Suppressor macrophage treated with lipopolysaccharide for 4 hours (primary cell): ENCODE data around the gene NAA80.
"Not testable (repeated sequence)": the region's sequence is repeated elsewhere in the genome, so short reads cannot be mapped to it uniquely, and the experiment has no call there.

Experiments used
- DNase-seq: peaks from one replicate; pipeline ENCODE4 v3.0.0-alpha.2; 2020

NAA80 gene

DNA sequence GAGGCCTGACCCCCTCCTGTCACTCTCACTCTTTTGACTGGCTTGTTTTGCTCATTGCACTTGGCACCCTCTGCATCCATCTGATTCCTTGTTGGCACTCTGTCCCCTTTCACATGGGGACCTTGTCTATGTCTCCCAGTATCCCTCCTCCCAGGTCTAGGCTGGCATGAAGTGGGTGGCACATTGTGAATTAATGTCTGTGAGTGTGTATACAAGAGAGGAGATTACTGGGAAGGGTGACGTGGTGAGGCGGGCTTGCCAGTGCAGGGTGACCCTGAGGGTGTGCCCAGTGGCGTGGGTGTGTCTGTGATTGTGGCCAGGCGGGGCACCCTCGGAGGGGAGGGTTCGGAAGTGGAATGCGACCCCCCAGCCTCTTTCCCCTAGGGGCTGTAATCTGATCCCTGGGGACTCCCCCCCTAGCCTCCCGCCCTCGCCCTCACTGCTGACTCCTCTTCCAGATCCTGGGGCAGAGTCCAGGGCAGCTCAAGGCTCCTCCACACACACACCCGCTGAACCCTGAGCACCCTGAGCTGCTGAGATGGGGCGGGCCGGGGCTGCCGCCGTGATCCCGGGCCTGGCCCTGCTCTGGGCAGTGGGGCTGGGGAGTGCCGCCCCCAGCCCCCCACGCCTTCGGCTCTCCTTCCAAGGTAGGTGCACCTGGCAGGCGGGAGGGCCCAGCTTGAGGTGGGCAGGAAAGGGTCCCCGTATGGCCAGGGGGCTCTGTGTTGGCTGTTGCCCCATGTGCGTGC lies 30.3 kb downstream of the NAA80 start, which contains the start of gene SEMA3B:
SEMA3B (plus strand) TSS at position 445 of the 749 bp plus-strand sequence; CDS start at position 539, 94 bp downstream.
- DNase-seq = no peak

DNA sequence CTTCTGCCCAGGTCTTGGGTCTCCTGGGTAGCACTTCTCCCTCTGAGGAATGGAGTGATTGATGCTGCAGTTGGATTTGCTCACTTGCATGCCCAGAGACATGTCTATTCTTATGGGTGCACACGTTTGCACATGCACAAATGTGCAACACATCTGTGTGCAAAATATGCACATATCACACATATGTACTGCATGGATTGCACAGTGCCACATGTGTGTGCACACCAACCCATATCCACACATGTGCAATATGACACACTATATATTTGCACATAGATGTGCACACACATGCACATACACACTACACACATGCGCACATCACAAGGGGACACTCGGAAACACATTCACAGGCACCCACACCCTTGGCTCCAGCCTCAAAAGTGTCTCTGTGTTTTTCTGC lies 30.9 kb downstream of the NAA80 start:
- DNase-seq = no peak

DNA sequence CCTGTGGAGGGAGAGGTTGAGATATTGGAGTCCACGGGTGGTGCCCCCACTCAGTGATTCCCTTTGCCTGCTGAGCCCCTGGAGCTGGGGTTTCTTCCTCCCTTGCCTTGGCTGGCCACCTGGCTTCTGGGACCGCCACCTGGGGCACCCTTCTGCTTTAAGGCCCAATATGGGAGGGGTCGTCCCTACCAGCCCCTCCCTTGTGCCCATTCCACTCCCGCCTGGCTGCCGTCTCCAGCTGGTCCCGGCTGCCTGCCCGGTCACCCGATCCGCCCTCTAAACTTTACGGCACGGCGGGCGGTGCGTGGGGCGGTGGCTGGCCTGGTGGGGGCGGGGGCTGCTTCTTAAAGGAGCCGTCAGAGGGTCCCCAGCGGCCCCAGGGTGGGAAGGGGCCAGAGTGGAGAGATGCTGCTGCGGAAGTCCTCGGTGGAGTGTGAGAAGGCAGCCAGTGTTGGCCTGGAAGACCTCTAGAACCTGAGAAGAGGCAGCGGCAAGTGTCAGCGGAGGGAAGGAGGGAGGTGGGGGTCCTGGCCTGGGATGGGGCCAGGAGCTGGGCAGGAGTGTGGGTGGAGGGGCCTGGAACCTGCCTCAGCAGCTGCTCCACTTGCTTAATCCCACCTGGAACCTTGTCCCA lies 31.8 kb downstream of the NAA80 start:
- no peak for DNase-seq

DNA sequence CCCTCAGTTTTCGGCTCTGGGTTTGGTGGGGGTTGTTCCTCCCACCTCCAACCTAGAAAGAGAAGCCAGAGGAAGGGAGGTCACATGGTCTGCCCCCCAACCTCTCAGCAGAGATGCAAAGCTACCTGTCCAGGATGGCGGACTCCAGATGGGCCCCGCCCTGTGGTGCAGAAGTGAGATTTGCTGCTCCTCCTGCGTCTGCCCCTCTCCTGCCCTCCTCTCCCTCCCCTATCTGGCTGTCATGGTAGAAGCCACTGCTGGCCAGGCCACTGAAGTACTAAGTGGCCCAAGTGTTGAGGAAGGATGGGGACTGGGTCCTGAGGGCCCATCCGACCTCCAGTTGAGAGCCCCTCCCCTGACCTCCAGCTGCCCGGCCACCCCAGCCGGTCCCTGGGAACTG lies 32.4 kb downstream of the NAA80 start:
- no peak for DNase-seq

DNA sequence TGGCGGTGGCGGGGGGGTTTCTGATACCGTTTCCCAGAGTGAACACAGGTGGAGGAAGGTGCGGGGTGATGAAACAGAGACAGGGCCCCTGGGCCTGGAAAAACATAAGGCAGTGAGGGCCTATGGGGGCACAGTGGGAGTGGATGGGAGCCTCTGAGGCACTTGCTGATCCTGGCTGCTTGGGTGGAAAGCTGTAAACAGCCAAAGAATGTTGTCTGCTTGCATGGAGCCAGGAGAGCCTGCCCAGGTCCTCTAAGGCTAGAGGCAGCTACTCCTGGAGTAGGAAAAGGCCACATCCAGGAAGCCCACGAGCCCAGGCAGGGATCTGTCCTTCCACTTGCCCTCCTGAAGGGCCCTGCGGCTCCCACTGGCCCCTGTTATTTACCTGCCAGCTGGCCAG lies 33.2 kb downstream of the NAA80 start:
- no peak for DNase-seq

DNA sequence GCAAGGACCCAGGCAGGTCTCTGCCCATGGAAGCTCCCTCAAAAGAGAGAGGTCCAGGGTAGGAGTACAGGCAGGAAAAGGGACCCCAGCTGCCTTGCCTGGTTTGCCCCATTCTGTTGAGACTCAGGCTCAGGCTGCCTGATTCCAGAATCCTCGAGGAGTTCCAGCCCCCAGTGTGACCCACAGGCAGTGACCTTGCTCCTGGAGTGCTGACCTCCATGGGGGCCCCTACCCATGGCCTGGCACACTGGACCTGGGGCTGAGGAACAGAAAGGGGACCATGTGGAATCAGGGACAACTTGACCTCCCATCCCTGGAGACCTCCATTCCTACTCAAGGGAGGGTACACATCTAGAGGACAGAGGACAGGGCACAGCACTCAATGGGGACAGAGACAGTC lies 33.6 kb downstream of the NAA80 start:
- no peak for DNase-seq

DNA sequence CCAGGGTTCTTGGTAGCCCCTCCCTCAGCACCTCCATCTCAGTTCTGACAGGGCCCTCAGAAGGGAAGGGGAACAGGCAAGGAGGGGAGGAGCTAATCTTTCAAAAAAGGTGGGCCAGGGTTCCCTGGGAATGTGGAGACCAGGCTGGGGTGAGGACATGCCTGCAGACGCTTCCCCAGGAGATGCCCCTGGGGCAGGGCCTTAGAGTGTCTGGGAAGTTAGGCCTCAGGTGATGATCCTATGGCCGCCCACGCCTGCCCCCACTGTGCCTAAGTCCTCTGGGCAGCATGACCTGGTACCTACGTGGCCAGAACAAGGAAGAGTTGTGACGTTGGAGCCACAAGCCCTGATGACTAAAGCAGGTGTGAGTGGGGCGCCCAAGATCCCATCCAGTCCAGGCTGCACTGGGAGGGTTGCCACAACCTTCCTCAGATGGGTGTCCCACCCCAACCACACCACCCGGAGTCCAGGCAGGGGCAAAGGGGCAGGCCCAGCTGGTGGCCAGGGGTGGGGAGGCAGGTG lies 34.2 kb downstream of the NAA80 start:
- no peak for DNase-seq

DNA sequence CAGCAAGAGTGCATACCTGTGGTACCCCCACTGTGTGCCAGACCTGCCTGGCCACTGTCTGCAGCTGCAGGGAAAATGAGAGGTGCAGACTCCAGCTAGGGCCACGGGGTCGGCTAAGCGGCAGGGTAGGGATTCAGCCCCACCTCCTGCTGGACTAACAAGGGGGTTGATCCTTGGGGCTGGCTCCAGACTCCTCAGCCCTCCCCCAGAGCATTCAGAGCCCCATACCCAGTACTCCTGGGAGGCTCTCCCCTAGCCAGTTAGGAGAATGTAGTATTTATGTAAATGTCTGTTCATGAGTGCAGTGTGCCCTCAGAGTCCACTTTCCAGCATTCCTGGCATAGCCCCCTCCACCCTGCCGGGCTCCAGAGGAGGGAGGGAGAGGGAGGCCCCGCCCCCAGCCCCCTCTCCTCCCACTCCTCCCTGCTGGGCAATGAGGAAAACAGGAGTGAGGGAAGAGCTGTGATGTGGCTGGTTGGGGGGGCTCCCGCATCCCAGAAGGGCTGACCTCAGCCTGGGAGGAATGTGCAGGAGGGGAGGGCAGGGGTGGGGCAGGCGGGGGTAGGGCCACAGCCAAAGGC lies 34.7 kb downstream of the NAA80 start:
- no peak for DNase-seq

DNA sequence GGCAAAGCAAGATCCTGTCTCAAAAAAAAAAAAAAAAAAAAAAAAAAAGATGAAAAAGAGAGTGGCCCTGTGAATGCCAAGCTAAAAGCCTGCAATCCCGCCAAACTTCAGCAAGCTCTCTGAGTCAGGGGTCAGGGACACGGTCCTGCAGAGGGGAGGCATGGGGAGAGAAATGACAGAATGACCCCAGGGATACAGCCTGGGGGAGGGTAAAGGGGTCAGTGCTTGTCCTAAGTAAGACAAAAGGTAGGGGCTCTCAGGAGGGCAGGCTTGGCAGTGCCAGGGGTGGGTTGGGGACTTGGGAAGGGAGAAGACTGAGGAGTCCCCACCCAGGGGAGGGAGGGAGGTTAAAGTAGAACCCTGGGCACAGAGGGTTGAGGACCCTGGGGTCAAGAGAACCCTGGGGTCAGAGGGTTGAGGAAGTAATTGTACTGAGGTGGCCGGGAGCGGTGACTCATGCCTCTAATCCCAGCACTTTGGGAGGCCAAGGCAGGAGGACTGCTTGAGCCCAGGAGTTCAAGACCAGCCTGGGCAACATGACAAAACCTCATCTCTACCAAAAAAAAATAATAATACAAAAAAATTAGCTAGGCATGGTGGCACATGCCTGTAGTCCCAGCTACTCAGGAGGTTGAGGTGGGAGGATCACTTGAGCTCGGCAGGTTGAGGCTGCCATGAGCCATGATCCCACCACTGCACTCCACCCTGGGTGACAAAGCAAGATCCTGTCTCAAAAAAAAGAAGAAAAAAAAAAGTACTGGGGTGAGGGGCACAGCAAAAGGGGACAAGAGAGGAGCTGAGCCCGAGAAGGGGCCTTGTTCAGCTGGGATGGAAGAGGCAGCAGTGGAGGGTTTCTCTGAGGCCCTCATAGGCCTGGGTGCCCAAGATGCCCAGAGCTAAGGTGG lies 35.5 kb downstream of the NAA80 start:
- DNase-seq = no peak

DNA sequence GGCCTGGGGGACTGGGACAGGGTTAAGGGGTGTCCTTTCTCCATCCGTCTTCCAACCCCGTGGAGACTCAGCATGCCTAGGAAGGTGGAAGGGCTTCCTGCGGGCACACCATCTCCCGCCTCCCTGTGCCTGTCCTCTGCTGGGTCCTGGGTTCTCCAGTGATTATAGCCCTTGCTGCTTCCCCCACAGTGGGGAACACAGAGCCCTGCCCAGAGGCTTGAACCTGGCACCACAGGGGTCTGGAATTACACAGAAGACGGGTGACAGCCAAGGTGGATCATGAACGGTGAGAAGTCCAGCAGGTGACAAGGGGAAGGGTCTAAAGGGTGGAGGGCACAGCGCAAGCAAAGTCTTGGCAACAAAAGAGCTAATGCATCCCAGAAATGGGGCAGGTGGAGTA lies 36.4 kb downstream of the NAA80 start:
- DNase-seq = no peak

DNA sequence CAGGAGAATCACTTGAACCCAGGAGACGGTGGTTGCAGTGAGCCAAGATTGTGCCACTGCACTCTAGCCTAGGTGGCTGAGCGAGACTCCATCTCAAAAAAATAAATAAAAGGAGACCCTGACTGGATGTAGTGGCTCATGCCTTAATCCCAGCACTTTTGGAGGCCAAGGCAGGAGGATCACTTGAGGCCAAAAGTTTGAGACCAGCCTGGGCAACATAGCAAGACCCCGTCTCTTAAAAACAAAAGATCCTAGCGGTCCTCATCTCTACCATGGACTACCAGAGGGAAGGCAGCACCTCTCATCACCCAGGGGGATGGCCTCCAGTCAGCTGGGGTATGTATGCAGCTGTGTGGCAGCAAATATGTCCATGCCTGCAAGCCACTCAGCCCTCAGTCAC lies 37.0 kb downstream of the NAA80 start:
- not testable (repeated sequence) for DNase-seq

DNA sequence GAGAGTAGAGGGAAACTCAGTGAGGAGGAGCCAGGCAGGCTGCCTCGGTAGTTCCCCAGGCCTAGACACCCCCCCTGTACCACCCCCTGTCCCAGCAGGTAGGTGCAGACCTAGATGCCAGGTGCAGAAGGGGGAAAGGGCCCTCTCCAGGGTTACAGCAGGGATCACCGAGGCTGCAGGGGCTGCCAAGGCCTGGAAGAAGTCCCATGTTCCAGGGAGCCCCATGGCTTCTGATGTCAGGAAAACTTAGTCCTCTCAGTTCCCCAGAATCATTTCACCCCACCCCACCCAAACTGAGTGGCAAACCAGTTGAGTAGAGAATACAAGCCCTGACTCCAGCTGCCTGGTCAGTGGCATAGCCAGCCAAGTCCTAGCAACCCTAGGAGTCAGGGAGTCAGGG lies 37.7 kb downstream of the NAA80 start:
- DNase-seq = no peak

DNA sequence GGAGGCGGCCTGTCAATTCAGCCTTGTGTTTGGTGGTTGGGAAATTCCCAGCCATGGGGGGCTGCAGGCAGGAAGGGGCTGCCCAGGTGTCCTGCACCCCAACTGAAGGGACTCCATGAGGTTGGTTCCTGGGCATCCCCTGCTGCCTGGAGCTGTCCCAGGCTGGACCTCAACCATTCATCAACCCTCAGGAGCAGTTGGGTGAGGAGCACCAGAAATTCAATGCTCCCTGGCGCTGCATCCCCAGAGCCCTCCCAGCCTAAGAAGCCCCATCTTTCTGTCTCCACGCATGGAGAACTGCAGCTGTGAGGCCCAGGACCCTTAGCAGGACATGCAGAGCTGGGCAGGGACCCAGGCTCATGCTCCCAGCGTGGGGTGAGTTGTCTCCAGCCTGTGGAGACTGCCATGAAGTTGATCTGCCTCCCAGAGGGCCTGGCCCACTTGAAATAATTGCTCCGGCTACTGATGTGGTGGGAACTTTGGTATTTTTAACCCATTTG lies 38.2 kb downstream of the NAA80 start:
- no peak for DNase-seq

DNA sequence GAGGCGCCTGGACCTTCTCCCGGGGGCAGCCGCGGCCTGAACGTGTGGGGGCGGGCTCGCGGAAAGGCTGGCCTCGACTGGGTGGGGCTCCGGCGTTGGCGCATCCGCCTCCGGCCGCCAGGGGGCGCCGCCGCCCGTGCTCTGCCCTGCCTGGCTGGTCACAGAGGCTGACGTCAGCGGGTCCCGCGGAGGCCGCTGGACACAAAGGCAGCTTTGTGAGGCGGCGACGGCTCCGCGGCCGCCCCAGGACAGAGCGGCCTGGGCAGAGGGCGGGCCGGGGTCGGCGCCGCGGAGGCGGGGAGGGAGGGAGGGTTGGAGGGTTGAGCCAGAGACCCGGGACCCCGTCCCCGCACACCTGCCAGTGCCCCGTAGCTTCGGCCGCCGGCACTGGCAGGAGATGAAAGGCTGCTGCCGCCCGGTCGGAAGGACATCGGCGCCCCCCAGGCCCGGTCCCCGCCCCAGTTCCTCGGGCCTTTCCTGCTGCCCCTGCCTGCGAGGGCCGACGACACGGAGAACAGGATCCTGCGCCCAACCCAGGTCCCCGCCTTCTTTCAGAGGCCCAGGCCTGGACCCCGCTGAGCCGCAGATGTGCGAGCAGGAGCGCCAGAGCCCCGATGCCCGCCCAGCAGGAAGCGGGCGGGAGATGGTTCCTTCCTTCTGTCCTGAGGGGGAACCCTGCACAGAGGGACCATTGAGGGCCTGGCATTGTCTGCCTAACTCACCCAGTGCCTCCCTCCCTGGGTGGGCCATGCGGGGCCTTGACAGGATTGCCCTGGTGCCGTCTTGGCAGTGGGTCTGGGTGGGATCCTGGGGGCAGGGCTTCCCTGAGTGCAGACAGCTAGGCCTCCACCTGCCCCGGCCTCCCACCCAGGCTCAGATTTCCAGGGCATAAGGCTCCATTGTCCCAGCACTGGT lies 38.9 kb downstream of the NAA80 start:
- DNase-seq = peak; percentile 95

DNA sequence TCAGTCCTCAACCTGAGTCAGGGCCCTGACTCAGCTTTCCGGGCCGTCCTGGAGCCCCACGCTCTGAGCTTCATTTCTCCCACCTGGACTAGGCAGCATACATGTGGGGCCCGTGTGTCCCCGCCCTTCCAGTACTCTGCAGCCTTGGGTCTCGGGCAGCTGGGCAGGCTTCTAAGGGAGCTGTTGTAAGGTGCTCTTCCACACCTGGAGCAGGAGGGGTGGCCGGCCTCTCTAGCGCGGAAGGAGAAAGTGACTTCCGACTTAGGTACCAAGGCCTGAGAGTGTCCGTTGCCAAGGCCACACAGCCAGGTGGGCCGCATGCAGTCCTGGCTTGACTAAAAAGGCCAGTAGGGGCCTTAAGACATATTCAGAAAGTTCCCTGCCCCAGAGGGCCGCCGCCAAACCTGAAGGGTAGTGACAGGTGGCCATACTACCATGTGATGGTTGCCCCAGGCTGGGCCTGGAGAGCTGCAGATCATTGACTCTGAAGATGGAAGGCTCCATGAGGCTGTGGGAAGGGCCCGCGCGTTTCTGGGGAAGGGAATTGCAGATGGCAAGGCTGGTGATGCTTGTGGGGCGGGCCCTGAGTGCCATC lies 39.7 kb downstream of the NAA80 start:
- no peak for DNase-seq

DNA sequence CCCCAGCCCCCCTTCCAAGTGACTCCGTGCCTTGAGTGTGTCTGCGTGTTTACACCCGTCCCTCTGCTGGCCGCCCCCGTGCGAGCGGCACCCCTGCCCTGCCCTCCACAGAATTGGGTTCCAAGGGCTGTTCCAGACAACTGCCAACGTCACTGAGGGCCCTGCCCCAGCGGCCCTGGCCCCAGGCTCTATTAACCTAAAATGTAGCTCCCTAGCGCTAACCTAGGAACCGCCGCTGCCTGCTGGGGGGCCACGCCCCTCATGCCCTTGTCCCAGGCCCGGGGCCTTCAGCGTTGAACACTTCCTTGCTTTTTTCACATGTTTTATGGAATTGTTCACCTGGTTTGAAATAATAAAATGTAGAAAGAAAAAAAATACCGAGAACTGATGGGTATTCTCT lies 40.2 kb downstream of the NAA80 start:
- DNase-seq = no peak

DNA sequence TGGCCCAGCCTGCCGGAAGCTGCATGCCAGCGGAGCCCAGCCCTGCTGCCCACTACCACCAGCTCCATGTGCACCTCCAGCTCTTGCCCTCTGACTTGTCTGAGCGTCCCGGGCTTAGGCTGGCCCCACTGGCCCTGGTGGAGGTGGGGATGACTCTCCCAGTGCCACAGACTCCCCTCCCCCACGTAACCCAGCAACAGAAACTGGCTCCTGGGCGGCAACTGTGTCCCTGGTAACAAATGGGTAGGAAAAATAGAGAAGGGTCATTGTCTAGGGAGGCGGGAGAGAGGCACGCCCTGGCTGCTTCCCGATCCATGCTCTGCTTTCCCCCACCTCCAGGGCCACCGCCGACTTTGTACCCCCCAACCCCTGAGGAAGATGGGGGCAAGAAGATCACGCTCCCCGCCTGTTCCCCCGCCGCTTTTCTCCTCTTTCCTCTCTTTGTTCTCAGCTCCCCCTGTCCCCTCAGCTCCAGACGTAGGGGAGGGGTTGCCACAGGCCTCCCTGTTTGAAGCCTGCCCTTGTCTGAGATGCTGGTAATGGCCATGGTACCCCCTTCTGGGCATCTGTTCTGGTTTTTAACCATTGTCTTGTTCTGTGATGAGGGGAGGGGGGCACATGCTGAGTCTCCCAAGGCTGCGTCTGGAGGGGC lies 41.0 kb downstream of the NAA80 start:
- DNase-seq = no peak

DNA sequence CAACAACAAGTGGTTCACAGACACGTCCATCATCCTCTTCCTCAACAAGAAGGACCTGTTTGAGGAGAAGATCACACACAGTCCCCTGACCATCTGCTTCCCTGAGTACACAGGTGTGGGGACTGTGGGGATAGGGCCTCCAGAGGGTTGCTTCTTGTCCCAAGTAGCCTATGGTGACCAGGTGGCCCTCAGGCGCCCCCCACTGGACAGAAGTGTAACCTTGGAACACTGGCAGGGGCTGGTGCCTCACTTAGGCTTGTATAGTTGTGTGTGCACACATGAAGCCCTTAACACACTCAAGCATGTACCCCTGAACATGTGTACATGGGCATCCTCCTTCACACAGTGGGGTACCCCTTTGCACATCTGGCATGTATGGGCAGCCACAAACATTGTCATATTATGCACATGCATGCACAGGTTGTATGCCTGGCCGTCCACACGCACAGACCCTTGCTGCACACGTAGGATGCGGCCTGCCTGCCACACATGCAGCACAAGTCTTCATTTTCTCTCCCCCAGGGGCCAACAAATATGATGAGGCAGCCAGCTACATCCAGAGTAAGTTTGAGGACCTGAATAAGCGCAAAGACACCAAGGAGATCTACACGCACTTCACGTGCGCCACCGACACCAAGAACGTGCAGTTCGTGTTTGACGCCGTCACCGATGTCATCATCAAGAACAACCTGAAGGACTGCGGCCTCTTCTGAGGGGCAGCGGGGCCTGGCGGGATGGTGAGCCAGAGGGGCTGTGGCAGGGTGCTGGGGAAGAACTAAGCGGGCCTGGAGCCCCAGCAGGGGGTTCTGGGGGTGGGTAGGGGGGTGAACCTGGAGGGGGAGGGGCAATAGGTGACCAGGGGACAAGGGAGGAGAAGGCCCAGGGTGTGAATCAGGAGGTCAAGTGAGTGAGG lies 42.0 kb downstream of the NAA80 start:
- DNase-seq = peak; percentile 46

DNA sequence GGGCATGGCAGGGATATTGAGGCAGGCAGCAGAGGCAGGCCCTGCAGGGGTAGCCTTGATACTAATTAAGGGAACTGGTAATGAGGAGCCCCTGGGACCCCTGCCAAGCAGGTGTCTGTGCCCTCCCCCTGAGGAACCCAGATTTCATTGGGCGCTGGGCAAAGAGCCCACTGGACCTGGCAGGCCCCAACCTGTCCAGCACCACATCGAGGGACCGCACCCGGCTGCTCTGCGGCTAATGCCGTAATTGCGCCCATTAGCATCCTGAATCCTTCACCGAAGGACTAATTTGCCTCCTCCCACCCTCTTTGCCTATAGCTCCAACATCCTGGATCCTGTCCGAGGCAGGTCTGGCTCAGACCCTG lies 44.0 kb downstream of the NAA80 start:
- DNase-seq = no peak
